Measurements from ENCODE around the gene ENTPD3.

ENTPD3 gene

DNA sequence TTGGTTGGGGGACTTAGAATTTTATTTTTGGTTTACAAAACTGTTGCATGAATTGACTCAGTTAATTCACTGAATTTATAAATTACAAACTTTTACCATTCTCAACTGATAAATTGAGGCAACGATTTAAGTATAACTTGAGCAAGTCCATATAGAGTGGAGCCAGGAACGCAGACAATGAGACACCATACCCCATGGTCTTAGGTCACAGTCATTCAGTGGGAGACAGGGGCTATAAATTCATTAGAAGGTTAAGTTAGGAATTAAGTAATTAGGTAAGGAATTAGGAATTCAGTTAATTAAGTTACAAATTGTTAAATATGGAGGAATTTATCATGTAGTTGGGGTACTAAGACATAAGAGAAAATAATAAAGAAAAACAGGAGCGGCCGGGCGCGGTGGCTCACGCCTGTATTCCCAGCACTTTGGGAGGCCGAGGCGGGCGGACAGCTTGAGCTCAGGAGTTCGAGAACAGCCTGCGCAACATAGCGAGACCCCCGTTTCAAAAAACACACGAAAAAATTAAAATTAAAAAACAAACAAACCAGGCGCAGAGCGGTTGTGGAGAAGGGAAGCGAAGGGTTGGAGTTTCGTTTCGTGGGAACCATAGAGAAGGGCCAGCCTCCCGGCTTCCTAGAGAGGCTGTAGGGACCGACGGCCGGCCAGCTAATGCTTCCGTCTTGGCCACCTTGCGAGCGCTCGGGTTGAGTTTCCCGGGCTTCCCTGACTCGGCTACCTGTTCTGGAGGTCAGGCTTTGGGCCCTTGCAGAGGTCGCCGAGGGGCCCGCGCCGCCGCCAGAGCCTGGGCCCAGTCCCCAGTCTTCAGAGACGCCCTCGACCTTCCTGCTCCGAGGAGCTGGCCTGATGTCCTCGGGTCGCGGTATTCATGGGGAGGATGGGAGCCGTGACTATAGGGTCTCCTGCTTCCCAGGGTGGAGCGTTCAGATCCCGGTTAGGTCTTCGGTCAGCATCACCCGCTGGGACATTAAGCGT is 89.8 kb downstream of the ENTPD3 start, which contains the start of gene ZNF619:
Gene ZNF619 (plus strand): TSS at position 645 of the 993 bp plus-strand sequence. CDS start 858 bp downstream, outside the sequence.
- DNase-seq (ENCODE audit: low spot score): peak; percentile 71
- in situ Hi-C loops (cut with MboI; ENCODE audit: low pct_unique_long_range_greater_than_20kb, low sequenced_read_pairs, unreplicated experiment): no loop called here
- TF ChIP-seq, protein P1, sequence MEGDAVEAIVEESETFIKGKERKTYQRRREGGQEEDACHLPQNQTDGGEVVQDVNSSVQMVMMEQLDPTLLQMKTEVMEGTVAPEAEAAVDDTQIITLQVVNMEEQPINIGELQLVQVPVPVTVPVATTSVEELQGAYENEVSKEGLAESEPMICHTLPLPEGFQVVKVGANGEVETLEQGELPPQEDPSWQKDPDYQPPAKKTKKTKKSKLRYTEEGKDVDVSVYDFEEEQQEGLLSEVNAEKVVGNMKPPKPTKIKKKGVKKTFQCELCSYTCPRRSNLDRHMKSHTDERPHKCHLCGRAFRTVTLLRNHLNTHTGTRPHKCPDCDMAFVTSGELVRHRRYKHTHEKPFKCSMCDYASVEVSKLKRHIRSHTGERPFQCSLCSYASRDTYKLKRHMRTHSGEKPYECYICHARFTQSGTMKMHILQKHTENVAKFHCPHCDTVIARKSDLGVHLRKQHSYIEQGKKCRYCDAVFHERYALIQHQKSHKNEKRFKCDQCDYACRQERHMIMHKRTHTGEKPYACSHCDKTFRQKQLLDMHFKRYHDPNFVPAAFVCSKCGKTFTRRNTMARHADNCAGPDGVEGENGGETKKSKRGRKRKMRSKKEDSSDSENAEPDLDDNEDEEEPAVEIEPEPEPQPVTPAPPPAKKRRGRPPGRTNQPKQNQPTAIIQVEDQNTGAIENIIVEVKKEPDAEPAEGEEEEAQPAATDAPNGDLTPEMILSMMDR (IDR thresholded peaks at IDR 0.05; ENCODE audit: extremely low read depth, insufficient read depth, missing control alignments): no peak

DNA sequence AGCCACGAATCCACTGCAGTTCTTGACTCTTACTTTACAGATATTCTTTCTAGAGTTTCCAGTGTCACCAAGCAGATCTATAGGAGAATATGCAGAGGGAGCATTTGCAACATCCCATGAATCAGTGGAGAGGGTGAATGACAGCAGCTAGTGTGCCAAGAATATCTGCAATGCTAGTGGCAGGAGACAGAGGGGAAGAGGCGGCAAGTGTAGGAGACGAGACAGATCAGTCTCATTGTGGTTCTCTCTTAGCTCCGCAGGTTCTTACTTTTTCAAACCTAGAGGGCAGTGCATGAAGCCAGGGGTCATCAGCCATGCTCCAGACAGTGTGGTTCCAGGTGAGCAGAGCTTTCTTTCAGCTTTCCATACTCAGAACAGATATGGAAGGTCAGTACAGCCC is 90.7 kb downstream of the ENTPD3 start:
- TF ChIP-seq, protein P1 (IDR thresholded peaks at IDR 0.05; ENCODE audit: extremely low read depth, insufficient read depth, missing control alignments): no peak
- DNase-seq (ENCODE audit: low spot score): no peak
- in situ Hi-C loops (cut with MboI; ENCODE audit: low pct_unique_long_range_greater_than_20kb, low sequenced_read_pairs, unreplicated experiment): no loop called here

All from GM13977 (cell line).